ENCODE measurements around the gene MRPL10. TPM values are rescaled to one million over a fixed set of nuclear protein-coding genes. Genes with fewer than 3 reads are reported as not detected.

Gene MRPL10
- total and polyA plus RNA-seq, 8 donors = 7.8 to 85.2 (median 31.4) TPM

- Histone ChIP-seq H3K4me1 (peaks cover 32 to 61% (median 45%) of the 10 kb centered on the region in 4 donors), H3K27me3 (no peaks in the 10 kb centered on the region), H3K27ac (peak overlapping the region; percentile 77 to 85 (median 79)), H3K4me3 (no peak overlapping the region), H3K36me3 (peaks cover 71 to 100% (median 94%) of the 10 kb centered on the region in 4 donors), H3K9me3 (no peaks in the 10 kb centered on the region)
- TF ChIP-seq POLR2A (IDR thresholded peaks at IDR 0.05) (no peak), POLR2AphosphoS5 (IDR thresholded peaks at IDR 0.05) (no peak), EP300 (IDR thresholded peaks at IDR 0.05) (no peak)
- TF ChIP-seq, protein P1, sequence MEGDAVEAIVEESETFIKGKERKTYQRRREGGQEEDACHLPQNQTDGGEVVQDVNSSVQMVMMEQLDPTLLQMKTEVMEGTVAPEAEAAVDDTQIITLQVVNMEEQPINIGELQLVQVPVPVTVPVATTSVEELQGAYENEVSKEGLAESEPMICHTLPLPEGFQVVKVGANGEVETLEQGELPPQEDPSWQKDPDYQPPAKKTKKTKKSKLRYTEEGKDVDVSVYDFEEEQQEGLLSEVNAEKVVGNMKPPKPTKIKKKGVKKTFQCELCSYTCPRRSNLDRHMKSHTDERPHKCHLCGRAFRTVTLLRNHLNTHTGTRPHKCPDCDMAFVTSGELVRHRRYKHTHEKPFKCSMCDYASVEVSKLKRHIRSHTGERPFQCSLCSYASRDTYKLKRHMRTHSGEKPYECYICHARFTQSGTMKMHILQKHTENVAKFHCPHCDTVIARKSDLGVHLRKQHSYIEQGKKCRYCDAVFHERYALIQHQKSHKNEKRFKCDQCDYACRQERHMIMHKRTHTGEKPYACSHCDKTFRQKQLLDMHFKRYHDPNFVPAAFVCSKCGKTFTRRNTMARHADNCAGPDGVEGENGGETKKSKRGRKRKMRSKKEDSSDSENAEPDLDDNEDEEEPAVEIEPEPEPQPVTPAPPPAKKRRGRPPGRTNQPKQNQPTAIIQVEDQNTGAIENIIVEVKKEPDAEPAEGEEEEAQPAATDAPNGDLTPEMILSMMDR (IDR thresholded peaks at IDR 0.05) = no peak
- 42 to 75% (median 61%) methylated on average over 7 of the region's 7 CpGs for WGBS, 5 donors
- peak in 1 of 2 donors; percentile 0 for DNase-seq
- intact Hi-C loops (cut with DNase I; ENCODE audit: low total_unique reads) = no loop called here
Observed at GRCh38 chr17:47811709-47812108, 19.6 kb downstream of the MRPL10 start.

DNA sequence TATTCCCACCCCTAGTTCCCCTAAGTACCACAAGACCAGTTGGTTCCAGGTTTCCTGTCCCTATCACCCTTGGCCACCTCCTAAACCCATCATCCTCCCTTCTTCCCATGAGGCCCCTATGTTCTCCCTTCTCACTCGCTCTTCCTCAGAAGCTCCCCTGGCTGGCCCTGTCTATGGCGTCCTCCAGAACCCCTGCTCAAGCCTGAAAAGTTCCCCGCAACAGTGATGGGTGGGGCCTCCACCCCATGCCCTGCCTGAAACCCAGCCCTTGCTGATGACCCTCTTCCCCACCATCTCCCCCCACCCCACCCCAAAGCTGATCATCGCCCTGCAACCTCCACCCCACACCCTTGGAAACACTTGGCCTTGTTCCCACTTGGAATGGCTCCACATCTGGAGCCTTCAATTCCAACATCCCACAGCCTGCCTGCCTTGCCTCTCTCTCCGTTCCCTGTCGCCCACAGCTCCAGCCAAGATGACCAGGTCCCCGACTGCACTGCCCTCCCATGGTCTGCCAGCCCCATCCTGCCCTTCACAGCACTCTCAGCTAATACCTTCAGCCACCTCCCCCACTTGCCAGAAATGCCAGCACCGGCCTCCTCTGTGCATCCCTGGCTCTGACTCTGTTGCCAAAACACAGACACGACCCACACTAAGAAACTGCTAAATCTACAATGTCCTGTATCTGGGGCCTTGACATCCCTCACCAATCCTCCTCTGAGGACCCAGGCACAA is 20.3 kb downstream of the MRPL10 start:
- peak overlapping the region; percentile 77 to 85 (median 79) for H3K27ac ChIP-seq
- TF ChIP-seq, protein P1 (IDR thresholded peaks at IDR 0.05) = no peak
- no peak for TF ChIP-seq POLR2AphosphoS5 (IDR thresholded peaks at IDR 0.05)
- TF ChIP-seq EP300 (IDR thresholded peaks at IDR 0.05) = no peak
- TF ChIP-seq POLR2A (IDR thresholded peaks at IDR 0.05) = no peak
- peaks cover 32 to 55% (median 45%) of the 10 kb centered on the region in 4 donors for H3K4me1 ChIP-seq
- H3K9me3 ChIP-seq = no peaks in the 10 kb centered on the region
- H3K27me3 ChIP-seq = no peaks in the 10 kb centered on the region
- DNase-seq = peak; percentile 49 to 54
- WGBS, 5 donors = 38 to 70% (median 50%) methylated on average over 9 of the region's 9 CpGs
- intact Hi-C loops (cut with DNase I; ENCODE audit: low total_unique reads) = no loop called here
- no peak overlapping the region for H3K4me3 ChIP-seq
- peaks cover 69 to 100% (median 94%) of the 10 kb centered on the region in 4 donors for H3K36me3 ChIP-seq

- peak; percentile 82 to 92 for DNase-seq
- Histone ChIP-seq H3K27ac (peak overlapping the region; percentile 77 to 85 (median 79)), H3K9me3 (no peaks in the 10 kb centered on the region), H3K27me3 (no peaks in the 10 kb centered on the region), H3K4me1 (peaks cover 32 to 52% (median 45%) of the 10 kb centered on the region in 4 donors), H3K4me3 (no peak overlapping the region), H3K36me3 (peaks cover 62 to 97% (median 87%) of the 10 kb centered on the region in 4 donors)
- TF ChIP-seq POLR2AphosphoS5 (IDR thresholded peaks at IDR 0.05) (peak in 2 of 3 donors; percentile 67), POLR2A (IDR thresholded peaks at IDR 0.05) (no peak)
- intact Hi-C loops (cut with DNase I; ENCODE audit: low total_unique reads) = no loop called here
- 18 to 40% (median 32%) methylated on average over 10 of the region's 10 CpGs for WGBS, 5 donors
Observed at GRCh38 chr17:47810200-47810821, 21.0 kb downstream of the MRPL10 start.

DNA sequence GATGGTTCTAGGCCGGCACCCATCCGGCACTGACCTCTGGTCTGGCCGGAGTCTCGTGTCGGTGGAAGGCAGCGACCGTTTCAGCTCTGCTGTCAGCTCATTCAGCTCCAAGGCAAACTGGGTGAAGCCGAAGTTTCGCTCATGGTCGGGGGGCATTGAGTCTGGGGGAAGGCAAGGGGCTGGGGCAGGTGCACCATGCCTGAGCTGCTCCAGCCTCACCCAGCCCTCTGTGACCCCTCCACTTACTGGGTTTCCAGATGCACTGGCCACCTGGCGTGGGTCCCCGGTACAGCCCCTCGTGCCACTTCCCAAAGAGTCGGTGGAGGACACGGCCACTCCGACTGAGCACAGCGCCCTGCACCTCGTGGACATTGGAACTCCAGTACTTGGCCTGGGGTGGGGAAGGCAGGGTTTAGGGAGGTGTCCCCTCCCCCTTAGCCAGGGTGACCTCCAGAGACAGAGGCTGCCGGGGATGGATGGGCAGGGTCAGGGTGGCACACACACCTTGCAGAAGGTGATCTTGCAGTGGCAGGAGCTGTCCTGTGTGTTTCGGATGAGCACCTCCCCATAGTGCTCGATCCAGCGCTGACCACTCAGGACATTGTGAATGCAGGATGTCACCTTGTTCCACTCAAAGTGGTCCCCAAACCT is 22.4 kb downstream of the MRPL10 start:
- 92 to 96% (median 94%) methylated on average over 20 to 22 of the region's 22 CpGs for WGBS, 5 donors
- peak in 1 of 2 donors; percentile 4 for DNase-seq
- Histone ChIP-seq H3K4me1 (peaks cover 32 to 52% (median 43%) of the 10 kb centered on the region in 4 donors), H3K4me3 (no peak overlapping the region), H3K27ac (peak overlapping the region; percentile 77 to 85 (median 79)), H3K36me3 (peaks cover 48 to 83% (median 74%) of the 10 kb centered on the region in 4 donors), H3K27me3 (no peaks in the 10 kb centered on the region), H3K9me3 (no peaks in the 10 kb centered on the region)
- TF ChIP-seq EP300 (IDR thresholded peaks at IDR 0.05) (no peak), POLR2AphosphoS5 (IDR thresholded peaks at IDR 0.05) (no peak), POLR2A (IDR thresholded peaks at IDR 0.05) (no peak)
- TF ChIP-seq, protein P1 (IDR thresholded peaks at IDR 0.05) = no peak
- intact Hi-C loops (cut with DNase I; ENCODE audit: low total_unique reads) = no loop called here
